Sciatic nerve (tissue), 2 donors: Measurements from ENCODE around the gene PTPRN2. TPM values are rescaled to one million over a fixed set of nuclear protein-coding genes. Genes with fewer than 3 reads are reported as not detected.

Experiments
- ATAC-seq: fragments of 200-7000 bp; cut with Tn5 transposase; one replicate; pipeline ENCODE4 v1.9.1; 2020; ENCODE audit warnings: mild to moderate bottlenecking, moderate library complexity
- DNase-seq: peaks from one replicate; pipeline ENCODE4 v3.0.0-alpha.2; 2020; ENCODE audit warnings: low spot score
- intact Hi-C: fragments of 100-400 bp; cut with DNase I; formaldehyde crosslinking; loops from one replicate; pipeline ENCODE4 v1.14.2; 2022
- total RNA-seq: library from RNA; stranded (reverse); fragmentation: NEBNext Ultra II Directional; extraction: Animal tissue kit (Norgen Biotek cat#: 25700); gene quantifications from one replicate; pipeline ENCODE4 v1.2.1, GENCODE V29; 2021
- donor health status: DM: no; HTN: no; CAD: no.
- donor health status: DM: no; HTN: no; CAD: no.

PTPRN2 gene
- total RNA-seq, 1 donor from 2014 or later: 12.7 TPM

DNA sequence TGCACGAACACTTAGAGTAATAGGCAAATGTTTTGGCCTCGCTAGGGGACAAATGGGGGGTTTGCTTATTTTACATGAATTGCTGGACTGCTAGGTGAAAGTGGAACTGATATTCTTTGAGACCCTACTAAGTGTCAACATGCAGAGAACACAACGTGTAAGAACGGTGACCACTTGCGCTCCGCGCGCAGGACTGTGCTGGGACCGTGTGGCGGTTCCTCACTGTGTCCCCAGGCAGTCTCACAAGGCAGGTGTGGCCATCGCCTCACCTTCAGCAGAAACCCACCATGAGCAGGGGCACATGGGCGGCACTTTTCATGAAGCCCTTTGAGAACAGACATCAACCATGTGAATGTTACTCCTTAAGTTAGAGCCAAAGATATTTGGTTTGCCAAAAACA is 27.2 kb downstream of the PTPRN2 start:
- intact Hi-C loops: no loop called here

GRCh38 chr7:158559356-158559755 is 28.3 kb downstream of the PTPRN2 start:
- DNase-seq: no peak
- no peak for ATAC-seq
- intact Hi-C loops: no loop called here

More for the DNA sequence above, 27.2 kb downstream of the PTPRN2 start:
- ATAC-seq (no peak), DNase-seq (no peak)

- ATAC-seq (no peak), DNase-seq (no peak)
- intact Hi-C loops: no loop called here
These were observed 28.8 kb downstream of the PTPRN2 start for GRCh38 chr7:158558816-158559215.

- ATAC-seq (no peak), DNase-seq (no peak)
- intact Hi-C loops: no loop called here
These were observed 30.2 kb downstream of the PTPRN2 start for GRCh38 chr7:158557441-158557755.

DNA sequence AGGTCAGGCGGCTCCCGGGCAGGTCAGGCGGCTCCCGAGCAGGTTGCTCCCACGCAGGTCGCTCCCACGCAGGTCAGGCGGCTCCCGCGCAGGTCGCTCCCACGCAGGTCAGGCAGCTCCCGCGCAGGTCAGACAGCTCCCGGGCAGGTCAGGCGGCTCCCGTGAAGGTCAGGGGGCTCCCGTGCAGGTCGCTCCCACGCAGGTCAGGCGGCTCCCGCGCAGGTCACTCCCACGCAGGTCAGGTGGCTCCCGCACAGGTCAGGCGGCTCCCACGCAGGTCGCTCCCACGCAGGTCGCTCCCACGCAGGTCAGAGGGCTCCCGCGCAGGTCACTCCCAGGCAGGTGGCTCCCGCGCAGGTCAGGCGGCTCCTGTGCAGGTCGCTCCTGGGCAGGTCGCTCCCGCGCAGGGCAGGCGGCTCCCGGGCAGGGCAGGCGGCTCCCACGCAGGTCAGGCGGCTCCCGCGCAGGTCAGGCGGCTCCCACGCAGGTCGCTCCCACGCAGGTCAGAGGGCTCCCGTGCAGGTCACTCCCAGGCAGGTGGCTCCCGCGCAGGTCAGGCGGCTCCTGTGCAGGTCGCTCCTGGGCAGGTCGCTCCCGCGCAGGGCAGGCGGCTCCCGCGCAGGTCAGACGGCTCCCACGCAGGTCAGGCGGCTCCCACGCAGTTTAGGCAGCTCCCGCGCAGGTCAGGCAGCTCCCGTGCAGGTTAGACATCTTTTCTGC is 30.7 kb downstream of the PTPRN2 start:
- ATAC-seq (no peak), DNase-seq (no peak)
- intact Hi-C loops: no loop called here

- intact Hi-C loops: no loop called here
- DNase-seq (no peak), ATAC-seq (no peak)
These were observed 32.5 kb downstream of the PTPRN2 start for GRCh38 chr7:158555034-158555520.

GRCh38 chr7:158550886-158551452 is 36.7 kb downstream of the PTPRN2 start:
- intact Hi-C loops: no loop called here
- DNase-seq: no peak
- ATAC-seq: no peak

- ATAC-seq (no peak), DNase-seq (no peak)
- intact Hi-C loops: no loop called here
These were observed 37.3 kb downstream of the PTPRN2 start for GRCh38 chr7:158550394-158550700.

DNA sequence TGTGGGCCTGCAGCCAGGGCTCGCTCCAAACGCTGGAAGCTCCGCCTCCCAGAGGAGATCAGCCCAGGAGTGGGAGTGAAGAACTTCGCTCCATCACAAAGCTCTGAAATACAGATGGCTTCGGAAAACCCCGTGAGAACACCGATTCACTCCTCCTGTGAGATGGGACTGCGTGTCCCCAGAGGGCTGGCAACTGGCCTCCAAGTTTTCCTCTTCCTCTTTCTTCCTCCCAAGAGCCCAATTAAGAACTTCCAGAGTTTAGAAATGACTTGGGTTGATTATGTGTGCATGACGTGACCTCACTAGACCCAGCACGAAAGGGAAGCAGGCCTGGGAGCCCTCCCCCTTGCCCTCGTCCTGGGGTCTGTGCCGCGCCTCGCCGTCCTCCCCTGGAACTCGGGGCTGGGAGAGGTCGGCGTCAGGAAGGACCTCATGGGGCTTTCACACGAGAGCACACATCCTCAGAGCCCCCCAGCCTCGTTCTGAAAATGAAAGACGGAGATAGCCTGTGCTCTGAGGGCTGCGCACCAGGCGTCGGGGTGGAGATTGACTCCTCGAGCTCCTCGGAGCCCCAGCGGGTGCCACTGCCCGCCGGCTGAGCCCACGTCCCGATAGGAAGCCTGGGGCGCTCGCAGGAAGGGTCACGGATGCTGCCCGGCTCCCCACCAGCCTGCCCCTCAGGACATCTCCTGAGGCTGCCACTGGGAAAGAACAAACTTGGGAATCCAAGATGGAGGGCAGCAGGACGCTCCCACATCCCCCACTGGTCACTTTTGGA is 37.8 kb downstream of the PTPRN2 start:
- intact Hi-C loops: no loop called here
- ATAC-seq (peak; percentile 87), DNase-seq (peak; percentile 67)

- ATAC-seq: no peak
- no peak for DNase-seq
These were observed 38.4 kb downstream of the PTPRN2 start for GRCh38 chr7:158549176-158549615.

GRCh38 chr7:158548726-158549125 is 38.9 kb downstream of the PTPRN2 start:
- no peak for ATAC-seq
- no peak for DNase-seq
- intact Hi-C loops: no loop called here

More at GRCh38 chr7:158549176-158549615, 38.4 kb downstream of the PTPRN2 start:
- intact Hi-C loops: no loop called here

- DNase-seq (no peak), ATAC-seq (no peak)
- intact Hi-C loops: no loop called here
These were observed 39.8 kb downstream of the PTPRN2 start for GRCh38 chr7:158547817-158548216.

GRCh38 chr7:158546626-158547025 is 41.0 kb downstream of the PTPRN2 start:
- no peak for ATAC-seq
- intact Hi-C loops: no loop called here
- no peak for DNase-seq

DNA sequence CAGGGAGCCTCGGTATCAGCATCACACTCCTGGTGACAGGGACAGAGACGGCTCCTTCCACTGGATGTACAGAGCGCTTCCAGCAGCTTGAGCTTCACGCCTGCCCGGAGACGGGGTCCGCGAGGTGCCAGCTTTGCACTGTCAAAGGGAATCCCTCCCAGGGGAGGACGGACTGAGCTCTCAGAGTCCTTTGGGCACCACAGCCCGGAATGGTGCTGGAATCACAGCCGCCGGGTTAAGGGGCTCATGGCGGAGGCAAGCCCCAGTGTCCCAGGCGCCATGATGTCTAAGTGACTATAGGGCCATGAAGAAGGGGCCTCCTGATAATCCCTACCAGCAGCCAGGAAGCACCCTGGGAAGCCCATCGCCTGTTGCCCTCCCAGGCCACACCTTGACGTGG is 41.4 kb downstream of the PTPRN2 start:
- ATAC-seq (no peak), DNase-seq (no peak)
- intact Hi-C loops: no loop called here

DNA sequence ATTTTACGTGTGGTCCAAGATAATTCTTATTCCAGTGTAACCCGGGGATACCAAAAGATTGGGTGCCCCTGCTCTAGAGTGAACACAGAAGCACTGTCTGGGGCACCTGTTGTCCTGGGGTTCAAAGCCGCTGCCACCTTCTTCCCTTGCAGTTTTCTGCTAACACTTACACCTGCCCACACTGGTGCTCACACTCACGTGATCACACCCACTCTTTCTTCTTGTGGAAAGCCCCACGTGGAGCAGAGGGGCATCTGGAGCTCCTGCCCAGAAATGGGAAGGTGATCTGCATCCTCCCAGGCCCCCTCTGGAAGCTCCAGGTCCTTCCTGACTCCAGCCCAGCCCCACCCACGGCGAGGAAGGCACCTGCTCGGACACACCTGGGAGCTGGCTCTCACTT is 42.9 kb downstream of the PTPRN2 start:
- intact Hi-C loops: no loop called here
- no peak for DNase-seq
- no peak for ATAC-seq

DNA sequence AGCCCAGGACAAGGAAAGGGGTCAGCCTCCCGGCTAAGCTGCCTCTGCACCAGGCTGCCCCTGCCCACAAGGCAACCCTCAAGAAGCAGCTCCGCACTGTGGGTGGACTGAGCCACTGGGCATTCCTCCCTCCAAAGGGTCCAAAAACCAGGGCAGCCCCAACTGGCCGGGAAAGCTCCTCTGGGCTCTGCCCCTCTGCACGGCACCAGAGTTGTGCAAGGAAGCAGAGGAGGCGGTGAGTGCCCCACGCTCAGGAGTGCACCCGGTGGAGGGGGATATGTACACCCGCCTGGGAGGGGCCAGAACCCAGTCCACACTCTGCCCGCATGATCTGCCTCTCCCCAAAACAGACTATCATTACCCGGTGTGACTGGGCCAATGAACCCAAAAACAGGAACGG is 43.8 kb downstream of the PTPRN2 start:
- intact Hi-C loops: no loop called here
- ATAC-seq: no peak
- DNase-seq: no peak

- DNase-seq (no peak), ATAC-seq (no peak)
- intact Hi-C loops: no loop called here
These were observed 44.7 kb downstream of the PTPRN2 start for GRCh38 chr7:158542651-158543566.

DNA sequence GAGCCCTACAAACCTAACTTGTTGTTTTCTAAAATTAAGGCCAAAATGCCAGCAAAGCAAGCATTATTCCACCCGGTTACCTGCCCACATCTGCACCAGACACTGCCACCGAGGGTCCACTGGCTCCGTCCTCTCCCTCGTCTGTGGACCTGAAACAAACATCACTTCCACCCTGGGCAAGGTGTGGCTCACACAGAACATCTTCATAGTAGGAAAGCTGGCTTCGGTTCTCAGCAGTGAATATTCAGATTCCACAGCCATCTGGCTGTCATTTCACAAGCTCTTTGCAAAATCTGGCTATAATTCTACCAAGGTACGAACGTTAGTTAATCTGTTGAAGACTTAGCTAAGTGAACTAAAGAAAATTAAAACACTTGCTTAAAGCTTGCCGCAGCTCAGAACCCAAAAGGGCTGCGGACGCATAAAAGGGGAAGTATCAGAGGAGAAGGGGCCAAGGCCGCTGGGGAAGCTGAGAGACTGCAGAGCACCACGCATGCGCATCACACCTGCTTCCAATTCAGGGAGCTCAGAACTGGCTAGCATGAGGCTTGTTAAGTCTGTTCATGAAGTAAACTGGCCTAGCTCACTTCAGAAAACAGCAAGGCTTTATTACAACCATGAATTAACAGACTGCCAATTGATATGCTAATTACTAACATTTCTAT is 46.1 kb downstream of the PTPRN2 start:
- intact Hi-C loops: no loop called here
- ATAC-seq (no peak), DNase-seq (no peak)

- ATAC-seq (peak; percentile 36), DNase-seq (no peak)
- intact Hi-C loops: no loop called here
These were observed 47.9 kb downstream of the PTPRN2 start for GRCh38 chr7:158539711-158540146.
